ENCODE results near the gene HOXA9.

HOXA9 gene

GRCh38 chr7:27130540-27131389 is 34.6 kb downstream of the HOXA9 start, which contains the start of gene HOXA4:
HOXA4 (minus strand) TSS chr7:27130757; CDS start chr7:27130733, 24 bp downstream.
- Histone ChIP-seq H3K9me3 (ENCODE audit: control insufficient read depth, low read length) (no peaks in the 10 kb centered on the region), H3K36me3 (ENCODE audit: control insufficient read depth, insufficient read depth, low read length) (no peaks in the 10 kb centered on the region), H3K27ac (ENCODE audit: insufficient read depth, low read depth, low read length, poor library complexity, severe bottlenecking) (no peak within 1 kb of the TSS), H3K4me3 (ENCODE audit: insufficient read depth, low read depth, low read length) (peak within 1 kb of the TSS; percentile 31), H3K4me1 (ENCODE audit: control insufficient read depth, insufficient read depth, low read length) (no peaks in the 10 kb centered on the region), H3K27me3 (ENCODE audit: control insufficient read depth, insufficient read depth, low read length, poor library complexity, severe bottlenecking) (peaks cover 100% of the 10 kb centered on the region)
- 1% methylated on average over 66 to 67 of the region's 67 CpGs for WGBS, 2 experiments

DNA sequence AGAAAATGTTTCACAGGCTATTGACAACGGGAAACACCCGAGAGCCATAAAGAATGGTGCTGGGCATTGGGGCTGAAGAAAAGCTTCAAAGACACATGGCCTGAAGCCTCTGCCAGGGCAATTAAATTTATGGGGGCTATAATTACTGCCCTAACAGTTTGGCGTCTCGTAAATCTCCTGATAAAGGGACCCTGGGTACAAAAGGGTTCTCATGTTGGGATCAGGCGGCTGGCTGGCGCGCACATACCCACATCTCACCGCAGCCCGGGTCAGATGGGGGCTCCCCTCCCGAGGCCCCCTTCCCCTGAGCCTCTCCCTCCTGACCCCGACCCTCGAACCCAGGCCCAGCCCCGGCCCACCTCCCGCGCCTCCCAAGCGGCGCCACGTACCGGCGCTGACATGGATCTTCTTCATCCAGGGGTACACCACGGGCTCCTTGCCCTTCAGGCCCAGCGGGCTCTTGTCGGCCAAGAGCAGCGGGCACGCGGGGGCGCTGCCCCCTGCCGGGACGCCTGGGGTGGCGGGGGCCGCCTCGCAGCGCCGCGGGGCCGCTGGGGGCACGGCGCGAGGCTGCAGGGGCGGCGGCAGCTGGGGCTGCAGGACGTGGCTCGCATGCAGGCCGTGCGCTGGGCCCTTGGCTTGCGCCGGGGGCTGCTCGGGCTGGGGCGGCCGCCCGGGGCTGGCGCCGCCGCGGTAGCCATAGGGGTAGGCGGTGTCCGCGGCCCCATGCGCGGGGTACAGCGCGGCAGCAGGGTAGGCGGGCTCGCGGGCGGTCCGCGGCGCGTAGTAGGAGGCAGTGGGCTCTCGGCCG is 35.4 kb downstream of the HOXA9 start:
- Histone ChIP-seq H3K9me3 (ENCODE audit: control insufficient read depth, low read length) (no peaks in the 10 kb centered on the region), H3K27ac (ENCODE audit: insufficient read depth, low read depth, low read length, poor library complexity, severe bottlenecking) (no peak overlapping the region), H3K4me3 (ENCODE audit: insufficient read depth, low read depth, low read length) (no peak overlapping the region), H3K27me3 (ENCODE audit: control insufficient read depth, insufficient read depth, low read length, poor library complexity, severe bottlenecking) (peaks cover 100% of the 10 kb centered on the region), H3K36me3 (ENCODE audit: control insufficient read depth, insufficient read depth, low read length) (no peaks in the 10 kb centered on the region), H3K4me1 (ENCODE audit: control insufficient read depth, insufficient read depth, low read length) (no peaks in the 10 kb centered on the region)
- 1 to 3% methylated on average over 72 of the region's 72 CpGs for WGBS, 2 experiments

DNA sequence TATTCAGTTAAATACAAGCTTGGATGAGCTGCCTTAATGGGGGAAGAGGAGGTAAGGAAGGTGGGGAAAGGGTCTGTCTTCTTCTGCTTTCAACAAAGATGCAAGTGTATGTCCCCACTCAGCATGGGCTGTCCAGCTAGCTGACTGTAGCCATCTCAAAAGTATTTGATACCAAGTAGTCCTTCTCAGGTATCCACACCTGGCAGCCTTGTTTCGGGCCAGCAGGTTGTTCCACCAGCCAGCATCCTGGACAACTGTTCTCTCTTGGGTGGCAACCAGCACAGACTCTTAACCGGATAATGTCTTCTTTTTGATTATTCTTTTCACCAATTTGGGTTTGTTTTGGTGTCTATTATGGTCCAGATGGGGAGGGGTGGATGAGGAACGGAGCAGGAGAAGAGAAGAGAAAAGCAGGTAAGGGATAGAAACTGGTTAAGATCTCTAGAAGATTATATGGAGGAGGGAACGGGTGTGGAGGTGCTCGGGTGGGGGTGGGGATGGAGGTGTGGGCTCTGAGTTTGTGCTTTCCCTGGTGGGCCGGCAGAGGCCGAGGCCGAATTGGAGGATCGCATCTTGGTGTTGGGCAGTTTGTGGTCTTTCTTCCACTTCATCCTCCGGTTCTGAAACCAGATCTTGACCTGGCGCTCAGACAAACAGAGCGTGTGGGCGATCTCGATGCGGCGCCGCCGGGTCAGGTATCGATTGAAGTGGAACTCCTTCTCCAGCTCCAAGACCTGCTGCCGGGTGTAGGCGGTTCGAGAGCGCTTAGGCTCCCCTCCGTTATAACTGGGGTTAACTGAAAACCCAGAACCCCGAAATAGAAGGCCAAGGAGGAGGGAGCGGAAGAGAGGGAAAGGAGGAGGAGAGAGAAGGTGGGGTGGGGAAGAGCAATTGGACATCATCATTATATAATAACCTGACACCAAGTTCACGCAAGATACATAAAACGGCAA is 36.3 kb downstream of the HOXA9 start:
- H3K4me3 ChIP-seq (ENCODE audit: insufficient read depth, low read depth, low read length), result no peak overlapping the region
- H3K27ac ChIP-seq (ENCODE audit: insufficient read depth, low read depth, low read length, poor library complexity, severe bottlenecking), result no peak overlapping the region
- H3K9me3 ChIP-seq (ENCODE audit: control insufficient read depth, low read length), result no peaks in the 10 kb centered on the region
- 10 to 13% methylated on average over 27 to 28 of the region's 28 CpGs for WGBS, 2 experiments
- peaks cover 100% of the 10 kb centered on the region for H3K27me3 ChIP-seq (ENCODE audit: control insufficient read depth, insufficient read depth, low read length, poor library complexity, severe bottlenecking)
- H3K4me1 ChIP-seq (ENCODE audit: control insufficient read depth, insufficient read depth, low read length), result no peaks in the 10 kb centered on the region
- H3K36me3 ChIP-seq (ENCODE audit: control insufficient read depth, insufficient read depth, low read length), result no peaks in the 10 kb centered on the region

DNA sequence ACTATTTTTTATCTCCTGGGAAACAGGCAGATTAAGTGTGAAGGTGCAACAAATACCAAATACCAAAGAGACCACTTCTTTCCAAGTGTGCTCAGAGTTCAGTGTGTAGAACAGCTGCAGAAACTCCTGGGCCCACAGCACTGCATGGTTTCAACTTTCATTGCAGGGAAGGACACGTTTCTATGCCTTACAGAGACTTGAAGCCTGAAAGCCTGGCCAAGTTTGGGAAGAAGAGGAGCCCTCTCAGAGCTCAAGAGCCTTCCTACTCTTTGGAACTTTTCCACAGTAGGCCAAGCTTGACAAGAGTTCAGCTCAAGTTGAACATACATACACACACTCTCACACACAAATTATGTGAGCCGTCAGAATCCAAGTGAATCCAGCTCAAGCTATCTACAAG is 37.3 kb downstream of the HOXA9 start:
- 12 to 19% methylated on average over 2 of the region's 2 CpGs for WGBS, 2 experiments
- Histone ChIP-seq H3K27ac (ENCODE audit: insufficient read depth, low read depth, low read length, poor library complexity, severe bottlenecking) (no peak overlapping the region), H3K36me3 (ENCODE audit: control insufficient read depth, insufficient read depth, low read length) (no peaks in the 10 kb centered on the region), H3K4me1 (ENCODE audit: control insufficient read depth, insufficient read depth, low read length) (no peaks in the 10 kb centered on the region), H3K9me3 (ENCODE audit: control insufficient read depth, low read length) (no peaks in the 10 kb centered on the region), H3K4me3 (ENCODE audit: insufficient read depth, low read depth, low read length) (no peak overlapping the region), H3K27me3 (ENCODE audit: control insufficient read depth, insufficient read depth, low read length, poor library complexity, severe bottlenecking) (peaks cover 100% of the 10 kb centered on the region)

GRCh38 chr7:27126596-27127327 is 38.6 kb downstream of the HOXA9 start:
- no peak overlapping the region for H3K27ac ChIP-seq (ENCODE audit: insufficient read depth, low read depth, low read length, poor library complexity, severe bottlenecking)
- no peaks in the 10 kb centered on the region for H3K4me1 ChIP-seq (ENCODE audit: control insufficient read depth, insufficient read depth, low read length)
- peaks cover 100% of the 10 kb centered on the region for H3K27me3 ChIP-seq (ENCODE audit: control insufficient read depth, insufficient read depth, low read length, poor library complexity, severe bottlenecking)
- no peak overlapping the region for H3K4me3 ChIP-seq (ENCODE audit: insufficient read depth, low read depth, low read length)
- 8 to 11% methylated on average over 2 to 3 of the region's 3 CpGs for whole genome bisulfite sequencing, 2 experiments
- H3K36me3 ChIP-seq (ENCODE audit: control insufficient read depth, insufficient read depth, low read length), result no peaks in the 10 kb centered on the region
- no peaks in the 10 kb centered on the region for H3K9me3 ChIP-seq (ENCODE audit: control insufficient read depth, low read length)

- no peaks in the 10 kb centered on the region for H3K4me1 ChIP-seq (ENCODE audit: control insufficient read depth, insufficient read depth, low read length)
- WGBS, 2 experiments, result 11 to 14% methylated on average over 5 of the region's 5 CpGs
Measured at GRCh38 chr7:27125986-27126394, 39.3 kb downstream of the HOXA9 start.

GRCh38 chr7:27124902-27125689 is 40.2 kb downstream of the HOXA9 start:
- peaks cover 100% of the 10 kb centered on the region for H3K27me3 ChIP-seq (ENCODE audit: control insufficient read depth, insufficient read depth, low read length, poor library complexity, severe bottlenecking)
- H3K27ac ChIP-seq (ENCODE audit: insufficient read depth, low read depth, low read length, poor library complexity, severe bottlenecking), result no peak overlapping the region
- no peaks in the 10 kb centered on the region for H3K36me3 ChIP-seq (ENCODE audit: control insufficient read depth, insufficient read depth, low read length)
- H3K4me3 ChIP-seq (ENCODE audit: insufficient read depth, low read depth, low read length), result no peak overlapping the region
- no peaks in the 10 kb centered on the region for H3K4me1 ChIP-seq (ENCODE audit: control insufficient read depth, insufficient read depth, low read length)
- no peaks in the 10 kb centered on the region for H3K9me3 ChIP-seq (ENCODE audit: control insufficient read depth, low read length)
- WGBS, 2 experiments, result 19 to 27% methylated on average over 8 of the region's 8 CpGs

More at GRCh38 chr7:27125986-27126394, 39.3 kb downstream of the HOXA9 start:
- no peaks in the 10 kb centered on the region for H3K9me3 ChIP-seq (ENCODE audit: control insufficient read depth, low read length)
- peaks cover 100% of the 10 kb centered on the region for H3K27me3 ChIP-seq (ENCODE audit: control insufficient read depth, insufficient read depth, low read length, poor library complexity, severe bottlenecking)
- no peak overlapping the region for H3K4me3 ChIP-seq (ENCODE audit: insufficient read depth, low read depth, low read length)
- no peaks in the 10 kb centered on the region for H3K36me3 ChIP-seq (ENCODE audit: control insufficient read depth, insufficient read depth, low read length)
- H3K27ac ChIP-seq (ENCODE audit: insufficient read depth, low read depth, low read length, poor library complexity, severe bottlenecking), result no peak overlapping the region

DNA sequence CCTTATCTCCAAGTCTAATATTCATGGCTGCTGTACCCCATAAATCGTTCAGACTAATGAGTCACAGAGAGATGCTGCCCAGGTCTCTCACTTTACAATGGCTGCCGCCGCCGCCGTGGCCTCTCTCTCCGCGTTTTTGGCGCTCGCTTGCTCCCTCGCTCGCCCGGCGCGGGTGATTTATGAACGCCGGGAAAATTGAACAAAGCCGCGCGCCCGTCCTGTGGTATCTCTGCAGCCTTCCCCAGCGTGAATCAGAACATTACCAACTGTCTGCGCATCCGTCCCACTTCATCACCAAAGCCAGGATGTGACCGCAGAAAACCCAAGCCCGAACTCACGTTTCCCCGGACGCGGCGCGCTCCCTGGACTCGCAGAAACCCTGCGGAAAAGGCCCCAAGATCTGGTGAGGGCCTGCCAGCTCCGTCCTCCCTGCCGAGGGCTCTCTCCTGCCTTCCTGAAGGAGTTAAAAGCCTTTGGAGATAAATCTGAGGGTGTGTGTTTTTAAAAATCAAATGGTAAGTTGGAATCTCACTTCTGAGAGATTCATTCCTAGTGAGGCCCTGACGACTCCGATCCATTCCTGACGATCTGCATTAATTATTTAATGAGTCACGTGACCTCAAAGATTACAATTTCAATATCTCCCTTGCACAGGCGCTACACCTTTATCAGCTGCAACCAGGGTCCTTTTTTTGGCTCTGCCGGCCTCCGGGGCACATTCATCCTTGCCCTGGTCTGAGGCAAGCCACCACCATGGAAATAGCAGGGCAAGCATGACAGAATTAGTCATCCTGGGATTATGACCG is 41.0 kb downstream of the HOXA9 start:
- Histone ChIP-seq H3K36me3 (ENCODE audit: control insufficient read depth, insufficient read depth, low read length) (no peaks in the 10 kb centered on the region), H3K27me3 (ENCODE audit: control insufficient read depth, insufficient read depth, low read length, poor library complexity, severe bottlenecking) (peaks cover 100% of the 10 kb centered on the region), H3K4me1 (ENCODE audit: control insufficient read depth, insufficient read depth, low read length) (no peaks in the 10 kb centered on the region), H3K27ac (ENCODE audit: insufficient read depth, low read depth, low read length, poor library complexity, severe bottlenecking) (no peak overlapping the region), H3K4me3 (ENCODE audit: insufficient read depth, low read depth, low read length) (no peak overlapping the region), H3K9me3 (ENCODE audit: control insufficient read depth, low read length) (no peaks in the 10 kb centered on the region)
- WGBS, 2 experiments, result 4 to 7% methylated on average over 43 of the region's 43 CpGs
